ENCODE data around the gene ETHE1.

ETHE1 gene

GRCh38 chr19:43467276-43467675 is 59.7 kb downstream of the ETHE1 start:
- Histone ChIP-seq H3K4me3 (ENCODE audit: low read depth, low read length) (no peak overlapping the region), H3K27ac (no peak overlapping the region), H3K27me3 (replicated peaks) (no peaks in the 10 kb centered on the region), H3K36me3 (replicated peaks) (no peaks in the 10 kb centered on the region)
- no peak for DNase-seq
- in situ Hi-C loops (cut with HindIII; ENCODE audit: low pct_ligation_motif_present, low sequenced_read_pairs): no loop called here
- TF ChIP-seq CTCF (IDR thresholded peaks at IDR 0.05; ENCODE audit: low read depth, low read length, missing control alignments): no peak

- no peak for TF ChIP-seq CTCF (IDR thresholded peaks at IDR 0.05; ENCODE audit: low read depth, low read length, missing control alignments)
- no peaks in the 10 kb centered on the region for H3K36me3 ChIP-seq (replicated peaks)
- H3K27me3 ChIP-seq (replicated peaks): no peaks in the 10 kb centered on the region
- no peak overlapping the region for H3K4me3 ChIP-seq (ENCODE audit: low read depth, low read length)
- in situ Hi-C loops (cut with HindIII; ENCODE audit: low pct_ligation_motif_present, low sequenced_read_pairs): no loop called here
- no peak overlapping the region for H3K27ac ChIP-seq
- DNase-seq: no peak
These were observed 60.2 kb downstream of the ETHE1 start for GRCh38 chr19:43466793-43467192.

GRCh38 chr19:43465468-43466120 is 61.4 kb downstream of the ETHE1 start, which contains the start of gene LYPD3:
Gene LYPD3 (minus strand): TSS chr19:43465608. CDS start chr19:43465571, 37 bp downstream.
- Histone ChIP-seq H3K36me3 (replicated peaks) (no peaks in the 10 kb centered on the region), H3K27ac (no peak within 1 kb of the TSS), H3K27me3 (replicated peaks) (no peaks in the 10 kb centered on the region), H3K4me3 (ENCODE audit: low read depth, low read length) (no peak within 1 kb of the TSS)
- TF ChIP-seq CTCF (IDR thresholded peaks at IDR 0.05; ENCODE audit: low read depth, low read length, missing control alignments): no peak
- in situ Hi-C loops (cut with HindIII; ENCODE audit: low pct_ligation_motif_present, low sequenced_read_pairs): no loop called here
- DNase-seq: no peak

GRCh38 chr19:43464134-43464775 is 62.7 kb downstream of the ETHE1 start:
- TF ChIP-seq CTCF (IDR thresholded peaks at IDR 0.05; ENCODE audit: low read depth, low read length, missing control alignments): no peak
- H3K27ac ChIP-seq: peak overlapping the region; percentile 19
- H3K36me3 ChIP-seq (replicated peaks): no peaks in the 10 kb centered on the region
- in situ Hi-C loops (cut with HindIII; ENCODE audit: low pct_ligation_motif_present, low sequenced_read_pairs): no loop called here
- no peak for DNase-seq
- H3K4me3 ChIP-seq (ENCODE audit: low read depth, low read length): peak overlapping the region; percentile 74
- no peaks in the 10 kb centered on the region for H3K27me3 ChIP-seq (replicated peaks)

- Histone ChIP-seq H3K36me3 (replicated peaks) (no peaks in the 10 kb centered on the region), H3K27me3 (replicated peaks) (no peaks in the 10 kb centered on the region), H3K27ac (peak overlapping the region; percentile 19), H3K4me3 (ENCODE audit: low read depth, low read length) (peak overlapping the region; percentile 74)
- peak; percentile 91 for DNase-seq
- in situ Hi-C loops (cut with HindIII; ENCODE audit: low pct_ligation_motif_present, low sequenced_read_pairs): no loop called here
- TF ChIP-seq CTCF (IDR thresholded peaks at IDR 0.05; ENCODE audit: low read depth, low read length, missing control alignments): no peak
These were observed 63.4 kb downstream of the ETHE1 start for GRCh38 chr19:43463381-43464133.
